HepG2 (cell line): ENCODE results near the gene RAD51. TPM values are rescaled to one million over a fixed set of nuclear protein-coding genes. Genes with fewer than 3 reads are reported as not detected.
A peak's percentile ranks its signal among the peaks of the same experiment; 100 is the strongest.

Source experiments
- ARID4A ChIP-seq: sonication (generic); formaldehyde crosslinking; IDR thresholded peaks from 2 replicates; pipeline ENCODE4 v1.5.0; 2020; ENCODE audit warnings: mild to moderate bottlenecking, missing genetic modification reagents, borderline replicate concordance
- DZIP1 ChIP-seq: sonication (generic); formaldehyde crosslinking; IDR thresholded peaks from 2 replicates; pipeline ENCODE4 v1.5.0; 2020; ENCODE audit warnings: mild to moderate bottlenecking, missing genetic modification reagents
- HHEX ChIP-seq: IDR thresholded peaks from 2 replicates; pipeline ENCODE4 v1.6.1; 2016; ENCODE audit warnings: control low read depth
- HNF4A ChIP-seq: sonication (generic); formaldehyde crosslinking; IDR thresholded peaks from 2 replicates; pipeline ENCODE4 v1.4.0; 2020; ENCODE audit warnings: missing genetic modification reagents
- SOX5 ChIP-seq: IDR thresholded peaks from 2 replicates; pipeline ENCODE4 v1.6.1; 2016; ENCODE audit warnings: borderline replicate concordance
- SPEN ChIP-seq: sonication (generic); formaldehyde crosslinking; IDR thresholded peaks from 2 replicates; pipeline ENCODE4 v1.5.1; 2020; ENCODE audit warnings: low read depth, mild to moderate bottlenecking, missing genetic modification reagents
- TEAD2 ChIP-seq: sonication (generic); formaldehyde crosslinking; IDR thresholded peaks from 2 replicates; pipeline ENCODE4 v1.9.0; 2021; ENCODE audit warnings: missing genetic modification reagents
- U2AF2 ChIP-seq: fragments of 200-400 bp; formaldehyde crosslinking; IDR thresholded peaks from 2 replicates; pipeline ENCODE4 v1.6.1; 2017; ENCODE audit warnings: low read depth, mild to moderate bottlenecking, low read length
- ZFX ChIP-seq: sonication (generic); formaldehyde crosslinking; IDR thresholded peaks from 2 replicates; pipeline ENCODE4 v1.4.0; 2020; ENCODE audit warnings: mild to moderate bottlenecking, low read depth, missing genetic modification reagents, moderate library complexity
- ZHX2 ChIP-seq, 2 experiments: sonication (generic) in 1 of 2; formaldehyde crosslinking in 1 of 2; IDR thresholded peaks; 2 replicates each; pipeline versions ENCODE4 v1.6.1 to v1.9.0; 2014 to 2022; ENCODE audit warnings: antibody characterized with exemption in 1 of 2, borderline replicate concordance in 1 of 2, inconsistent platforms in 1 of 2, low read depth in 1 of 2, missing genetic modification reagents in 1 of 2
- ZNF253 ChIP-seq: sonication (generic); formaldehyde crosslinking; IDR thresholded peaks from 2 replicates; pipeline ENCODE4 v1.8.0; 2022; ENCODE audit warnings: mild to moderate bottlenecking, missing genetic modification reagents, borderline replicate concordance
- ZNF414 ChIP-seq: sonication (generic); formaldehyde crosslinking; IDR thresholded peaks from 2 replicates; pipeline ENCODE4 v1.5.0; 2020; ENCODE audit warnings: missing genetic modification reagents
- ZNF552 ChIP-seq: sonication (generic); formaldehyde crosslinking; IDR thresholded peaks from 2 replicates; pipeline ENCODE4 v1.9.0; 2022; ENCODE audit warnings: missing genetic modification reagents, mild to moderate bottlenecking, borderline replicate concordance
- ZNF557 ChIP-seq: sonication (generic); formaldehyde crosslinking; IDR thresholded peaks from 2 replicates; pipeline ENCODE4 v1.4.0; 2020; ENCODE audit warnings: missing genetic modification reagents
- polyA plus RNA-seq, 8 experiments: library from polyadenylated mRNA; depleted of rRNA in 3 of 8; stranded (reverse) in 7 of 8; unstranded in 1 of 8; fragments of >200 nt; fragmentation: Illumina TruSeq in 4 of 8; extraction: Trizol in 4 of 8; gene quantifications; 2 replicates each; pipeline versions ENCODE4 v1.2.1 to v1.2.3, GENCODE V29; 2011 to 2016; ENCODE audit warnings: low read depth in 4 of 8, missing spikeins in 1 of 8, mixed read lengths in 1 of 8; ENCODE audit not compliant: insufficient read depth in 1 of 8
- total RNA-seq, 5 experiments: library from RNA; depleted of rRNA; stranded (reverse); fragments of >200 nt; fragmentation: Illumina TruSeq; extraction: Trizol; gene quantifications; 2 replicates each; pipeline ENCODE4 v1.2.3, GENCODE V29; 2016; ENCODE audit warnings: low read depth in 1 of 5

RAD51 gene
- total and polyA plus RNA-seq, 2 of the 13 experiments (the other 11 are each of a cell fraction or from before 2014, with no cell fraction given) = 8.5 to 12.8 TPM

- TF ChIP-seq DZIP1 (CRISPR knock-in tag) (no peak), TEAD2 (CRISPR knock-in tag) (no peak), ZHX2 (IDR thresholded peaks at IDR 0.05; ENCODE audit: low read depth) (peak; percentile 96), ZHX2 (CRISPR knock-in tag; IDR thresholded peaks at IDR 0.05; ENCODE audit: borderline replicate concordance) (no peak), ZNF253 (no peak), ZNF557 (CRISPR knock-in tag) (no peak), U2AF2 (no peak), SPEN (CRISPR knock-in tag) (peak; percentile 90), SOX5 (CRISPR knock-in tag) (peak; percentile 40; the same call in 1 of the 2 replicates), HNF4A (CRISPR knock-in tag) (no peak), ARID4A (CRISPR knock-in tag) (peak; percentile 96), ZNF552 (no peak), HHEX (CRISPR knock-in tag) (no peak), ZFX (CRISPR knock-in tag) (peak; percentile 91), ZNF414 (peak; percentile 12; the same call in 1 of the 2 replicates)
Measured at GRCh38 chr15:40754883-40755811, 60.2 kb downstream of the RAD51 start, which contains the start of gene RMDN3 (continued).
